Stimulated activated CD4-positive, alpha-beta T cell treated with anti-CD3 and anti-CD28 coated beads, Interleukin-12 subunit alpha, Interleukin-12 subunit beta, amount 100 ng/mL, for 48 hours (primary cell): Measurements from ENCODE around the gene CCNDBP1.

ENCODE experiments used
- DNase-seq, 3 donors: peaks; one replicate each; pipeline ENCODE4 v3.0.0-alpha.2; 2020; ENCODE audit warnings: low read depth in 2 of 3, low spot score in 1 of 3

CCNDBP1 gene

GRCh38 chr15:43243020-43243645 is 57.9 kb downstream of the CCNDBP1 start:
- no peak for DNase-seq

GRCh38 chr15:43244092-43244491 is 58.9 kb downstream of the CCNDBP1 start:
- no peak for DNase-seq

- DNase-seq, result no peak
Observed at GRCh38 chr15:43246261-43246774, 61.1 kb downstream of the CCNDBP1 start.
